GM21526 (cell line): ENCODE results near the gene BEND6.

Experiments
- ATAC-seq: cut with Tn5 transposase; IDR thresholded peaks from one replicate; pipeline ENCODE4 v1.9.1; 2021; ENCODE audit warnings: moderate library complexity; ENCODE audit not compliant: unreplicated experiment, low FRiP score

The BEND6 gene

DNA sequence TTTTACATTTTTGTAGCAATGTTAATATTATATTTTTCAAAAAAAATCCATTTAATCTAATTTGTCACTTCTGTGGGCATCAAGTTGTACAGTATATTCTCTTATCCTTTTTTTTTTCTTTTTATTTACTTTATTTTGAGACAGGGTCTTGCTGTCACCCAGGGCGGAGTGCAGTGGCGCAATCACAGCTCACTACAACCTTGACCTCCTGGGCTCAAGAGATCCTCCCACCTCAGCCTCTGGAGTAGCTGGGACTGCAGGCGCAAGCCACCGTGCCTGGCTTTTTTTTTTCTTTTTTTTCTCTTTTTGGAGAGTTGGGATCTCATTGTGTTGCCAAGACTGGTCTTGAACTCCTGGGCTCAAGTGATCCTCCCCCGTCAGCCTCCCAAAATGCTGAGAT, 14.4 kb upstream of the BEND6 start:
- no peak for ATAC-seq

DNA sequence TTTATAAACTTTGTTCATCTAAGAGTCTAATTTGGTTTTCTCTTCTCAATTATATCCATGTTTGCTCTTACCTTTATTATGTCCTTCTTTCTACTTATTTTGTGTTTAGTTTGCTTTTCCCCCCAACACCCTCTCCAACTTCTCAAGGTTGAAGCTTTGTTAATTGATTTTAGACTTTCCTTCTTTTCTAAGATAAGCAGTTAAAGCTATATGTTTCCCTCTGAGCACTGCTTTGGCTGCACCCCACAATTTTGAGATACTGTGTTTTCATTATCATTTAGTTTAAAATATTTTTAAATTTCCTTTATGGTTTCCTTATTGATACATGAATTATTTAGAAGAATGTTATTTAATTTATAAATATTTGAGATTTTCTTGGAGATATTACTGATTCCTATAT, 13.9 kb upstream of the BEND6 start:
- ATAC-seq: no peak

DNA sequence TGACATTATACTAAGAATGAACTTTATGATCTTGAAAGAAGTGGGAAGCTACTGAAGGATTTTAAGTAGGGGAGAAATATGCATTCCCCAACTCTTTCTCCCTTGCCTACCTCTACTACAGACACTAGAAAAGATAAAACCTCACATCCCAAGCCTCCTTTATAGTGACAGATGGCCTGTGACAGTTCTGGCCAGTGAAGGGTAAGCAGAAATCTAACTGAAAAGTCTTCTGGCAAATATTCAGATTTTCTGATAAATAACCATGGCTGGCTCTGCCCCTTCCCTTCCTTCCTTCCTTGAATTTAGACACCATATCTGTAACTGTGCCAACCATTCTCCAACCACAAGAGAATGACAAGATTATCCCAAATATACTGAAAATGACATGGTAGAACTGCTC, 10.2 kb upstream of the BEND6 start:
- ATAC-seq: no peak

DNA sequence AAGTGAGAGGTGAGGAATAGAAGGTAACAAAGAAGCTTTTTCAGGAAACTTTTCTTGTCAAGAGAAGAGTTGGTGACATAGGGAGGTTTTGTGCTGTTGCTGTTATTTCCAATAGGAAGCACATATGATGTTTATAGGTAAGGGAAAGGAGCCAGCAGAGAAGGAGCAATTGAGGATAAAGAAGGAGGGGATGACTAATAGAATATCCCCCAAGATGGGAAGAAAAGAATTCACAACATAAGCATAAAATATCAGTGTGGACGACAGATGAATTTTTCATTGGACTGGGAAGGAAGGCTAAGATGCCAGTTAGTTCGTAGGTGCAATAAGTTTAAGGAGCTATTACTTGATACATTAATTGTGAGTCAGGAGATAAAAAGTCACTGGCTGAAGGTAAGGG, 8.5 kb upstream of the BEND6 start:
- ATAC-seq: no peak

DNA sequence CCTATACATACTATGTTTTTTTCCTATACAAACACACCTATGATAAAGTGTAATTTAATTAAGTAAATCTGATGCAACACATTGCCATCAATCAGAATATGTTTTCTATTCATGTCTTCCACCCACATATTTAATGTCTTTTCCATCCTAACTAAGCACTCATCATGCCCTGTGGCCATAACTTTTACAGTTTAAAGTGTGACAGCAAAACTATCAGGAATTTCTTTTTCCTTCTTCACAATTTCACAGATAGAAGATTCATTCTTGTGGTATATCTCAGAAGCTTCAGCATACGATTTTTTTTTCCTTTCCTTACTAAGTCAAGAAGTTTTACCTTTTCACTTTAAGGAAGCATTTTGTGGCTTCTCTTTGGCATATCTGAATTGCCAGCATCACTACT, 7.0 kb upstream of the BEND6 start:
- no peak for ATAC-seq

DNA sequence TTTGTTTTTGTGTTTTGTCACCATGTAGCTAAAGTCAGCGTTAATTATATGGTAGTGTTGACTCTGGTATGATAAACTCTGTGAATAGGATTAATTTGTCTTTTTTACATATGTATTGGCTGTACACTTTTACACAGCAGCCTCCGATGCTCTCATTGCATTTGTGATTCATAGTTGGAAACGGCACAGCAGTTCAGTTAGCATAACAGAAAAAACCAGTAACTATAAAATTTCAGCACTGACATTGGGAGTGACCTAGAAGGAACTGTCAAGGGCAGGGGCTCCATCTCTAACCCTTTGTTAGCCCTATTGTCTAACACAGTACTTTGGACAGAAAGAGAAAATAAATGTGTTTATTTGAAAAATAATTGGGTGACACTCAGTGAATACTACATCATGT, 5.6 kb upstream of the BEND6 start:
- ATAC-seq: no peak

DNA sequence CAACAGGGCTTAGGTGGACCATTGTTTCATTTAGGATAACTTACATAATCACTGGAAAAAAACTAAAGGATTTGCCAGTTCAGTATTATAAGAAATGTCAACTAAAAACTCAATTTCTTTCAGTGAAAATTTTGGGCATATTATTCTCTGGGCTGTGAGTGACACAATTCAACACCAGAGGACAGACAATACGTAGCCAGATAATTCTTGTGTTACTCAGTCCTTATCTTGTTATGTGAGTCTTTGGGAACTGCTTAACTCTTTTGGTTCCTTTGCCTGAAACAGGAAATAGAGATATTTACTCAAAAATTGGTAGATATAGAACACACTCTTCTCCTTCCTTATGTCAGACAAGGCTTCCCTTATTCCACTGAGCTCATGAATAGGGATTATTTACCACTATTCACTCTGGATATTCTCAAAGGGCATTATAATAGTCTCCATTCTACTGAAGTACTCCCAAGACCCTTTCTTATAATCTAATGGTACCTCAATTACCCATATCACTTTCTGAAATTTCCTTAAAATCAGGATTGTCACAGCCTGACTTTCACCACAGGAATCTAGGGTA, 4.9 kb upstream of the BEND6 start:
- no peak for ATAC-seq

DNA sequence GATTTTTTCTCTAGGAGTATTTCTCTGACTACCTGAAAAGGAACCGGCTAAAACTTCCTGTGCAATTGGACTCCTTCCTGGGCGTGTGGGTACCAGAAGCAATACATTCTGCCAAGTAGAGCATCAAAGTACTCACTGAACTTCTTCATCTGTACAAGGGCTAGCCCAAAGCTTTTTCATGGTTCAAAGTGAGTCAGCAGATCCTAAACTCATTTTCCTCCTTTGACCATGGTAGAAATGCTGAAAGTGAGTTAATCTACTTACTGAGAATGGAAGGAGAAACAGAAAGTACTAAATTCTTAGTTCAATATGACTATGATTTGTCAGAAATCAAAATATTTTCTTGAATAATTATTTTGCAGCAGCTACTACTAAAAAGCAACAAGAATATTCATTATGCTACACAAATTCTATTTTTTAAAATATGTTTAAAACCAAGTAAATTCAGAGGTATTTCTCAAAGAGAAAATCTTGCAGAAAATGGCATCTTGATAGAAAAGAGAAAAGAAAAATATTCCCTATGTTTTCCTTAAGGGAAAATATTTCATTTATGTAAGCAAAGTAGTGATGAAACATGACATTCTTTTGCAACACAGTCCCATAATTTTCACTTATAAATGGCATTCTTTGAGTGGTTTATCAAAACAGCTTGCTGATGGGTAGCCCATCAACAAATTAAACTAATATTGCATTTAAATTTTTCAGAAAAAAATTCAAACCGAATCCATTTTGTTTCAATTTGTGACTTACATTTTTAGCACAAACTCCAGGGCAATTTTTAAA, 3.7 kb upstream of the BEND6 start:
- no peak for ATAC-seq

DNA sequence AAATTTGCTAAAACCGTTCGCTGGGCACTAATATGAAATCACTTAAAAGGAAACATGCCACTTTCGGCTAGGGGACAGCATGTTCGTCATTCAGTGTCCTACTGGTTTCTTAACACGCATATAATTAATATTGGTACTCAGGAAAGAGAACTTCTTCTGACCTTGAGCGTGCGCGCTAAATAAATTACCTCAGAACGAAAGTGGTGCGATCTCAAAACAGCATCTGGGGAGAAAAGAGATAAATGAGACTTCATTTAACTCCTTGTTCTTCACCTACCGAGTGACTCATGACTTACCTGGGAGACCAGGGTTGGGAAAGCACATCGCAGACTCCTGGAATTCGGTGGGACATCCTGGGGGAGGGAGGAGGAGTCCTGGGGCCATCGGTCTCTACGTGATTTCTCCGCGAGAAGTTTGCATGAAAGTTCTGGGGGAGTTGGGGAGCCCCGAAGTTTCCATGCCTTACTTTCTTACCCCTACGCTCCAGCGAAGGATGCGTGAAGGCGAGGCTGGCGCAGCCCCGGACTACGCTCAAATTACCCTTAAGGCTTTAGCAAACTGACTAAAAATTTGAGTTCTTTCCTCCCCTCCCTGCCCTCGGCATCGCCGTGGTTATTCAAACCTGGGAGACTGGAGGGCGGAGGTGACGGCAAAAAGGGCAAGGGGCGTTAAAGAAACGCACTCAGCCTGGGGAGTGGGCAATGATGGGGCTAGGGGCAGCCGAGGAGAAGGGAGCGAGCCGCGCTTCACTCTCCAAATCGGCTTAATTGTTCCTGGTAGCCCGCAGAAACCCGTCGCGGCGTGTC, 1.1 kb upstream of the BEND6 start:
- ATAC-seq: no peak

DNA sequence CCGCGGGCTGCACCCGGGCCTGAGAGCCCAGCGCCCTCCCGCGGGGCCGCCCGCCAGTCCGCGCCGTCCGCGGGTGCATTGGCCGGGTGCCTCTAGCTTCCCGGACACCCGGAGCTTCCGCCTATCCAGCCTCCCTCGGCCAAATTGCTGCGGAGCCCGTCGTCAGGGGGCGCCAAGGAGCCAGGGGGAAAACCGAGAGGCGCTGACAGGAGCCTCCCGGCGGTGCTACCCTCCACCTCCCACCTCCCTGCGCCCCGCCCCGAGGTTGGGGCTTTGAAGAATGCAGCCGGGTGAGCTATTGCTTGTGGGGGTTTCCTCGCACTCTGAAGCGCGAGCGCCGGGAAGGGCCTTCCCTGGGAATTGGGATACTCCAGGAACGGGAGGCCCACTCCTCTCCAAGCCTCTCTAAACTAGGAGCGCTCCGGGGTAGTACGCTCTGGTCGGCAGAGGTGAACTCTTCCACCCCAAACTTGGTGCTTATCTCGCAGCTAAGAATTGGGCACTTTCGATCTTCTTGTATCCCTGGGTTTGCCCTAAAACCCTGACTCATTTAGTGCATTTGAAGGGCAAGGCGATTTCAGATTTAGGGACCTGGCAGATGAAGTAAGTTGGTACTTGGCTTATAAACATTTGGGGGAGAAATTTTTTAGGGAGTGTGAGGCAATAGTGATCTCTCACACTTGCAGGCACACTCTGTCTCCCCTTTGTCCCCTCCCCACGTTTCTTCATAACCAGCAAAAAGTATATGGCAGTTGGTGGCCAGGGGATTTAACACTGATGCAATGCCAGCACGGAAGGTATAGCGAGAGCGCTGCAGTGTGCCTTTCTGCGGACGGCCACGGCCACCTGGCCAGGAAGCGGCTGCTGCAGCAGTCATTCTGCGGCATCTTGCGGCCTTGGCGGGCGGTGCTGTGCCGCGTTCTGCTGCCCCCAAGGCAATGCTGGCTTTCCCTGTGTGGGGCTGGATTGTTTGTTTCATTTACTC, 556 bp downstream of the BEND6 start:
- peak; percentile 64 for ATAC-seq

DNA sequence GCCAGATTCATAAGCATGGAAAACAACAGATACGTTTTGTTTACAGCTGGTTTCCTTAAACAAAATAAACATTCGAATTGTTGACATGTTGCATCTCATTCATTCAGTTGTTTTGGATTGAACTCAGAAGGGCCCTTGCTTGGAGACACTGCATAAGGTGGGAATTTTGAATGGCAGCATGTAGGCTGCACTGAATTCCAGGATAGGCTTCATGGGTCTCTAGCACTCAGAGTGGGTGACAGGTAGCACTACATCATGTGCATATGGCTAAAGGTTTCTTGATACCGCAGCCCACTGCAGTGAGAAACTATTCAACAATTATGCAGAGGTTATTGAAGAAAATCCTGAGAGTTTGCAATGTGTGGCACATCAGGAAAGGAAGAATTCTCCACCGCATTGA, 1.6 kb downstream of the BEND6 start:
- no peak for ATAC-seq

DNA sequence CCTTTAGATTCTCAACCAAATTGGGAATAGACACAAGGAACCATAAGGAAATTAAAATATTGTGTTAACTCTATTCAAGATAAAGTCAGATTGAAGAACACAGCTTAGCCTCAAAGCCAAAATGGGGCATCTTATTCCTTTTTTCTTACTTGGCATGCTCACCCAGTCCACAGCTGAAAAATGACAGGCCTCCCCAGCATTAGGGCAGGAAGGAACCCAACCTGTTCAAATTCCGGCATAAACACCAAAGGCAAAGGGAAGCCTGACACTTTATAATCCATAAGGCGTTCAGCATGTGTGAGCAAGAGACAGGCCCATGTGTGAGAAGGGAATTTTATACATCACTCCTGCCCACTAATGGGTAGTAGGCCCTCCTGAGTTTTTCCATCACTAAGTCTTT, 2.9 kb downstream of the BEND6 start:
- ATAC-seq: no peak

DNA sequence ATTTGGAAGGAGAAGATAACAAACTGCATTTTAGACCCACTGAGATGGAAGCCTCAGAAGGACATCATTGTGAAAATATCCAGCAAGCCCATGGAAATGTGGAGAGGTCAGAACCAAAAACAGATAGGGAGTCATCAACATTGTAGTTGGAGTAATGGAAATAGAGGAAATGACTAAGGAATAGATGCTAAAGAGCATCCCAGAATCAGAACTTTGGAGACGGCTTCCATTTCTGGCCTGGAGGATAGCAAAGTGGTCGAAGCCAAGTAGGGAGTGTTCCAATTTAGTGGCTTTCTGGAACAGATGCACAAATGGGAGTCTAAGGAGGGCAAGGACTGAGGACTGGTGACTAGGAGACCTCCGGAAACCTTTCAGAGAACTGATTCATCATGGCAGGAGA, 3.6 kb downstream of the BEND6 start:
- ATAC-seq: no peak

DNA sequence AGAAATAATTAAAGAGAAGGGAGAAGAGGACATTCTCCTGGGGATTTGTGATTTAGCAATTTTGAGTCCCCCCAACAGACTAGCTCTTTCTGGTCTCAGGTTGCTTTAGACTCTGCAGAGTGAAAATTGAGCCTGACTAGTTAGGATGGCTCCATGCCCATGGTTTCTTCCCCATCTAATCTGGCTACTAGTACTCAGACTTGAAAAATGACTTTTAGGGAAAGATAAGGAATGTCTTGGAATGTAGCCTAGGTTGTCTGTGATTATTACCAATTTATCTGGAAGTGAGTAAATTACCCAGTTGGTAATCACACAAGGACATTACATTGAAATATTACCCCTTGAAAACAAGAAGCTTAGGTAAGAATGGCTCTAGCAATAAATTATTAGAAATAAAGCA, 4.2 kb downstream of the BEND6 start:
- no peak for ATAC-seq

DNA sequence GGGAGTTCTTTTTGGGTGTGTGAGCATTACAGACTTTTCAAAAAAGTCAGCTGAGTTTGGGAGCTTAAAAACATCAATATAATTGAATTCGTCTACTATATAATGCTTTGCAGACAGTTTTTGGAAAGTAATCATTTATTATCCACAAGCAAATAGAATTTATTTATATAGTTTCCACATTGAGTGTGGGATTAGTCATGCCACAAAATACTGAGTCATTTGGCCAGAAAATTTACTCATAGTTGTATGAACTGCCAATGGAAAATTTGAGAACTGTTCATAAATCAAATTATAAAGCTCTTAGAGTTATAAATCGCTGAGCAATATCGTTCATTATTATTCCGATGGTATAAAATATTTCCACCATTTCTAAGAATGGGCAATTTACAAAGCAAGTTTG, 5.0 kb downstream of the BEND6 start:
- no peak for ATAC-seq

DNA sequence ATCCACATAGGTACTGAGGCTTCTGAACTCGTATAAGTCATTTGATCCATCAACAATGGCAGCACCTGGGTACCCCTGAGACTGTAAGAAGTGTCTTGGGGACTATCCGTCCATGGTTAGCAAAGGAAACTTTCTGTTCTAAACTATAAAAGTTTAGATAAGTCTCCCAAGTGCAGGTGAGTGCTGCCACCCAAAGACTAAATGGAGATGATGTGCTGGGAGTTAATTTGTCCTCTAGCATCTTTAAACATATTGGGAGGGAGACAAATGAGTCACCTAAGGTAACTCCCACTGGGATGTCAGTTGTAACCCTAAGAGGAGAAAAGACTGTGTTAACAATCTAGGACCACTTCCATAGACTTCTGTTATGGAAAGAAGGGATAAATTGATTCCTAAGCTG, 6.2 kb downstream of the BEND6 start:
- ATAC-seq: no peak

DNA sequence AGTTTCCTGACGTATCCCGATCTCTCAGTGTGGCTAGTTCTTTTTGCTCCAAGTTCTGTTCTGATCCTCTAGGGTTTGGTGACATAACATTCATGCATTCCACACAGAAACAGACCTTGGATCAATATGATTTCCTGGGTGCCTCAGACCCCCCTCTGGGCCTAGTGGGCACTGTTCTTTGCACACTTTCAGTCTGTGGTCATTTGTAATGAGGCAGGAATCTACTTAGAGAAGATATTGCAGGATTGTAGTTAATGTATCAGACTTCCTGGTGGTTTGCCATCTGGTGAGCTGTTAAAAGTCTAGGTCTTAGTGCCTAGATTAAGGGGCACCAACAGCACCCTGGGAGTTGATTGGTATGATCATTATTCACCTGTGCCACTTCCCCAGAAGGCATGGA, 7.5 kb downstream of the BEND6 start:
- ATAC-seq: no peak

DNA sequence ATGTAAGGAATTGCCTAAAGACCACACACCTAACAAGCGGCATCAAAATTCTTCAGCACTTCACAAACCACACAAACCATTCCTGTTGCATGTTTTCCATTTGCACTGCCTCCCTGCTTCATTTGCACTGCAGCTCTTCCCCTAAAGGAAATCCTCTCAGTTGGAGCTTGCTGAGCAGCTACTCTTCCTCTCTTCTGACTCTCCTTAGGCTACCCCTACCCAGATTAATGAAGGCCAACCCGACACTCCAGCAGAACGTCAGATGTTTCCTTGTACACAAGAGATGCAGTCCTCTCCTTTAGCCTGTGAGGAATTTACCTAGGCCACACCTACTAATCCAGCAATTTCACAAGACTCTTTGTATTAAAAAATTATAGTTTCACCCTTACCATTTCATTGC, 8.1 kb downstream of the BEND6 start:
- no peak for ATAC-seq

DNA sequence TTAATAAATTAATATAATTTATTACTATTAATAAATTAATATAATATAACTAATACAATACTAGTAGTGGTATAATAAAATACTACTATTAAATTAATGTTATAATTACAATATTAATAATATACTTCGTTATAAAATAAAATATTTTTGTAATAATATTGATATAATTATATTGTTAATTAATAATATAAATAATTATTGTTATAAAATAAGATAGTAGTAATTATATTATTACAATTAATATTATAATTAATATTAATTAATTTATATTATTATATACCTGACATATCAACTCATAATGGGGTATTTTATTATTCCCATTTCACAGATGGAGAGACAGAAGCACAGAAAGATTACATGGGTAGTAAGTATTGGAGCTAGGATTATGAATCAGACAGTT, 8.9 kb downstream of the BEND6 start:
- no peak for ATAC-seq

DNA sequence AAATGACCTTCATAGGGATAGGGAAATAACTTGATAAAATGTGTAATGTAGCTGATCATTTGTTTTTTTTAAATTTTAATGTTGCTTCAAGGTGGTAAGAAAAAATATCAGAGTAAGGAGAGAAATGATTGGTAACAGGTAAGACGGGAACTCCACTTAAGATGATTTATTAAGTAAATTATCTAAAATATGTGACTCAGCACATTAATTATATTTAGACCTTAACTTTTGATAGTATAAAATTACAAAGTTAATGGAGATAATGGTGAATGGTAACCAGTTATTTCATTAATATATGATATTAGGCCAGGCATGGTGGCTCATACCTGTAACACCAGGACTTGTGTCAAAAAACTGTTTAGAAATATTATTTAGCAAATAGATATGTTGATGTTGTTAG, 10.2 kb downstream of the BEND6 start:
- no peak for ATAC-seq

DNA sequence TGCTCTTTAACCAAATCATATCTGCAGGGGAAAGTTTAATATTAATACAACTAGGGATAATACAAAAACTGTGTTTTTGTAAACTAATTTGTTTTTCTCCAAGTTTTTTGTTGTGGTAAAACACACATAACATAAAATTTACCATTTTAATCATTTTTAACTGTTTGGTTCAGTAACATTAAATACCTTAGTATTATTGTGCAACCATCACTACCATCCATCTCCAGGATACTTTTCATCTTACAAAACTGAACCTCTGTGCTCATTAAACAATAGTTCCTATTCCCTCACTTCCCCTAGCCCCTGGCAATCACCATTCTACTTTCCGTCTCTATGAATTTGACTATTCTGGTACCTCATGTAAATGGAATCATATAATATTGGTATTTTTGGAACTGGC, 15.9 kb downstream of the BEND6 start:
- ATAC-seq: no peak
